Jurkat, Clone E6-1 (cell line): ENCODE data around the gene TP63.

Experiments
- DNase-seq: peaks from one replicate; pipeline ENCODE4 v3.0.0-alpha.2; 2011; ENCODE audit warnings: low read depth, low spot score
- H3K4me3 ChIP-seq: 2 replicates; pipeline ENCODE4 v1.5.1; 2011; ENCODE audit warnings: mild to moderate bottlenecking, low read length, control low read depth, moderate library complexity

Gene TP63

GRCh38 chr3:189827108-189827507, 195.9 kb downstream of the TP63 start:
- no peak overlapping the region for H3K4me3 ChIP-seq
- DNase-seq, result no peak

GRCh38 chr3:189830401-189830800, 199.2 kb downstream of the TP63 start:
- no peak overlapping the region for H3K4me3 ChIP-seq
- DNase-seq, result no peak

GRCh38 chr3:189833266-189833665, 202.1 kb downstream of the TP63 start:
- DNase-seq, result no peak
- H3K4me3 ChIP-seq, result no peak overlapping the region

GRCh38 chr3:189833996-189834395, 202.8 kb downstream of the TP63 start:
- no peak for DNase-seq
- H3K4me3 ChIP-seq, result no peak overlapping the region

- DNase-seq, result no peak
- H3K4me3 ChIP-seq, result no peak overlapping the region
These were observed 203.3 kb downstream of the TP63 start for GRCh38 chr3:189834462-189834861.

- no peak overlapping the region for H3K4me3 ChIP-seq
- no peak for DNase-seq
These were observed 205.6 kb downstream of the TP63 start for GRCh38 chr3:189836795-189837194.

GRCh38 chr3:189838291-189838690, 207.1 kb downstream of the TP63 start:
- DNase-seq, result no peak
- no peak overlapping the region for H3K4me3 ChIP-seq

GRCh38 chr3:189839576-189839975, 208.4 kb downstream of the TP63 start:
- DNase-seq, result no peak
- no peak overlapping the region for H3K4me3 ChIP-seq

GRCh38 chr3:189841473-189842205, 210.4 kb downstream of the TP63 start:
- no peak overlapping the region for H3K4me3 ChIP-seq
- DNase-seq, result no peak

- no peak for DNase-seq
- H3K4me3 ChIP-seq, result no peak overlapping the region
These were observed 211.8 kb downstream of the TP63 start for GRCh38 chr3:189842681-189843602.

GRCh38 chr3:189845069-189845468, 213.9 kb downstream of the TP63 start:
- H3K4me3 ChIP-seq, result no peak overlapping the region
- DNase-seq, result no peak

GRCh38 chr3:189848395-189849040, 217.3 kb downstream of the TP63 start:
- H3K4me3 ChIP-seq, result no peak overlapping the region
- DNase-seq, result no peak

GRCh38 chr3:189849262-189849661, 218.1 kb downstream of the TP63 start:
- no peak for DNase-seq
- no peak overlapping the region for H3K4me3 ChIP-seq

GRCh38 chr3:189851682-189852081, 220.5 kb downstream of the TP63 start:
- H3K4me3 ChIP-seq, result no peak overlapping the region

GRCh38 chr3:189853906-189854305, 222.7 kb downstream of the TP63 start:
- no peak overlapping the region for H3K4me3 ChIP-seq
- DNase-seq, result no peak

More at GRCh38 chr3:189851682-189852081, 220.5 kb downstream of the TP63 start:
- DNase-seq, result no peak

GRCh38 chr3:189860296-189860695, 229.1 kb downstream of the TP63 start:
- no peak for DNase-seq
- no peak overlapping the region for H3K4me3 ChIP-seq

GRCh38 chr3:189862385-189862998, 231.3 kb downstream of the TP63 start:
- DNase-seq, result no peak
- no peak overlapping the region for H3K4me3 ChIP-seq

GRCh38 chr3:189863031-189863430, 231.8 kb downstream of the TP63 start:
- no peak overlapping the region for H3K4me3 ChIP-seq
- DNase-seq, result no peak

GRCh38 chr3:189868061-189868460, 236.9 kb downstream of the TP63 start:
- no peak overlapping the region for H3K4me3 ChIP-seq
- no peak for DNase-seq
